Left ventricle myocardium inferior (tissue), 1 donor: ENCODE data around the gene THSD7A. TPM values are rescaled to one million over a fixed set of nuclear protein-coding genes. Genes with fewer than 3 reads are reported as not detected.

Experiments used
- DNase-seq: peaks from one replicate; pipeline ENCODE4 v3.0.0-alpha.2; 2020
- H3K27ac ChIP-seq: fragments of 200-600 bp; replicated peaks from 2 replicates; pipeline ENCODE4 v1.8.0; 2021
- H3K27me3 ChIP-seq: fragments of 200-600 bp; 2 replicates; pipeline ENCODE4 v1.8.0; 2021; ENCODE audit warnings: low read depth
- H3K36me3 ChIP-seq: fragments of 200-600 bp; 2 replicates; pipeline ENCODE4 v1.8.0; 2021
- H3K4me1 ChIP-seq: fragments of 200-600 bp; 2 replicates; pipeline ENCODE4 v1.8.0; 2021
- H3K4me3 ChIP-seq: fragments of 200-600 bp; 2 replicates; pipeline ENCODE4 v1.8.0; 2021; ENCODE audit warnings: mild to moderate bottlenecking, moderate library complexity
- H3K9me3 ChIP-seq: fragments of 200-600 bp; replicated peaks from 2 replicates; pipeline ENCODE4 v1.8.0; 2021
- CTCF ChIP-seq: fragments of 200-600 bp; IDR thresholded peaks from 2 replicates; pipeline ENCODE4 v1.8.0; 2021; ENCODE audit warnings: antibody characterized with exemption, mild to moderate bottlenecking, borderline replicate concordance
- intact Hi-C: fragments of 100-400 bp; cut with micrococcal nuclease; formaldehyde crosslinking; loops from one replicate; pipeline ENCODE4 v1.11.0; 2022
- total RNA-seq: library from RNA; stranded (reverse); fragmentation: NEBNext Ultra II Directional; extraction: Animal tissue kit (Norgen Biotek cat#: 25700); gene quantifications from one replicate; pipeline ENCODE4 v1.2.1, GENCODE V29; 2021
- donor health status: DM: no; HTN: yes; CAD: no; lungs with severe emphysema.

Gene THSD7A
- total RNA-seq, 1 donor from 2014 or later: 1.6 TPM

GRCh38 chr7:11369696-11370095 lies 462.3 kb downstream of the THSD7A start:
- Histone ChIP-seq H3K9me3 (no peaks in the 10 kb centered on the region), H3K4me1 (no peaks in the 10 kb centered on the region), H3K36me3 (no peaks in the 10 kb centered on the region), H3K27me3 (no peaks in the 10 kb centered on the region), H3K4me3 (no peak overlapping the region), H3K27ac (no peak overlapping the region)
- no peak for DNase-seq
- no peak for TF ChIP-seq CTCF
- intact Hi-C loops: no loop called here

DNA sequence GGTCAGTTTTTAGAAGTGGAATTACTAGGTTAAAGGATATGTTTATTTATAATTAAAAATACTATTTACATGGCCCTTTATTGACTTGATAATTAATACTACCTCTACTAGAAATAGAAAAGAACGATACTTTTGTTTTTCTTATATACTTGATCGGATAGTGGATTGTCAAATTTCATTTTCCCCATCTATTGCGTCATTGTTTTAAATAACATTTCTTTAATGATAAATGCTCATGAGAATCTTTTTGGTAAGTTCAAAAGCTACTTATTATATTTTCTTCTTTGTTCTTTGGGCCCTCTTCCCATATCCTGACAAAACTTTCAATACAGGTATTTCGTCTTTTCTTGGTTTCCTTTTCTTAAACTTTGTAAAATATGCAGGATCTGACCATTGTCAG lies 465.9 kb downstream of the THSD7A start:
- H3K27ac ChIP-seq: no peak overlapping the region
- no peaks in the 10 kb centered on the region for H3K9me3 ChIP-seq
- H3K27me3 ChIP-seq: no peaks in the 10 kb centered on the region
- intact Hi-C loops: no loop called here
- no peaks in the 10 kb centered on the region for H3K4me1 ChIP-seq
- no peaks in the 10 kb centered on the region for H3K36me3 ChIP-seq
- DNase-seq: no peak
- no peak for TF ChIP-seq CTCF
- H3K4me3 ChIP-seq: no peak overlapping the region

DNA sequence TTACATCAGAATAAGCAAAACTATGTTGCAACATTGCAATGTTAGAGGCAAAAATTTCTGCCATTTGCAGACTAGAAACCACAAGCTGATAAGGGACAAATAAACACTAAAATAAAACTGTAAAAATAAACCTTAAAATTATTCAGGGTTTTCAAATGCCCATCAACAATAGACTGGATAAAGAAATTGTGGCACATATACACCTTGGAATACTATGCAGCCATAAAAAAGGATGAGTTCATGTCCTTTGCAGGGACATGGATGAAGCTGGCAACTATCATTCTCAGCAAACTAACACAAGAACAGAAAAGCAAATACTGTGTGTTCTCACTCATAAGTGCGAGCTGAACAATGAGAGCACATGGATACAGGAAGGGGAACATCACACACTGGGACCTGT lies 473.4 kb downstream of the THSD7A start:
- Histone ChIP-seq H3K9me3 (peaks cover 15% of the 10 kb centered on the region), H3K36me3 (no peaks in the 10 kb centered on the region), H3K4me1 (no peaks in the 10 kb centered on the region), H3K4me3 (no peak overlapping the region), H3K27me3 (no peaks in the 10 kb centered on the region), H3K27ac (no peak overlapping the region)
- no peak for TF ChIP-seq CTCF
- intact Hi-C loops: no loop called here
- DNase-seq: no peak

DNA sequence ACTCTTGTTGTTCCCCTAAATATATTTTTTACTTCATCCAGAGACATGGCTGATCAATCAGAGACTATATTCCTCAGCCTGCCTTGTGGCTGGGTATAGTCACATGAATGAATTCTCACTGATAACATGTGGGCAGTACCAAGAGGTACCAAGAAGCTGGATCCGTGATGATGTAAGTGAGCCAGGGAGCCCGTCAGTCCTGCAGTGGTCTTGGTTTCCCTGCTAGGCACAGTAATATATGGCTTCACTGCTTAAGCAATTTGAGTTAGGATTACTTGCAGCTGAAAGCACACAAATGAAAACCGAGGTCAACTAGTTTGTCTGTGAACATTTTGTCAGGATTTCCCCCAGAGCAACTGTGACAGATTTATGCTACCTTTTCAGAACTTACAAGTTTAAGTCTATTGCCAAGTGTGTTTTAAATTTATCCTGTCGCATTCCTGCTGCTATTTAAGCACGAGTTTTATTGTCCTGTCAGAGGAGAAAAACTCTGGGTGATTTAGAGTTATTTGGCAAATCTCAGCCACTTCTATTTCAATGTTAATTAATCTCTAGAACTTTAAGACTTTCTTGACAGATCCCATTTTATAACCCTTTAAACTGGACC lies 476.5 kb downstream of the THSD7A start:
- TF ChIP-seq CTCF: no peak
- Histone ChIP-seq H3K27ac (no peak overlapping the region), H3K9me3 (peaks cover 28% of the 10 kb centered on the region), H3K36me3 (no peaks in the 10 kb centered on the region), H3K4me3 (no peak overlapping the region), H3K4me1 (no peaks in the 10 kb centered on the region), H3K27me3 (no peaks in the 10 kb centered on the region)
- no peak for DNase-seq
- intact Hi-C loops: no loop called here

DNA sequence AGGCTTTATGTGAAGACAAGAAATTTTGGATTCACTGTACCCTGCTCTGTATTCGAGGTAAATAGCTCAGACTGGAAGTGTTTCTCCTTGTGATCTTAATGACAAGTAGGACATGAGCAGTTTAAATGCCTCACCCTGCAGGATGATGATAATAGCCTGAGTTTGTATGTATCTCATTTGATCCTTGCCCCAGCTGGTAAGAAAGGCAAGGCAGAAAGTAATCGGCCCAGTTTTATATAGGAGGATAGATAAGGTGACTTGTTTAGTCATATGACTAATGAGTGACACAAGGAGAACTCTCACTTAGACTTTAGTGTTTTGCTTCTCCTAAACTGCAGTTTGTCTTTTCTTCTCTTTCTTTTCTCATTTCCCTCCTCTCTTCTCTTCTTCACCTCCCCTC lies 485.7 kb downstream of the THSD7A start:
- H3K27me3 ChIP-seq: peaks cover 5% of the 10 kb centered on the region
- H3K9me3 ChIP-seq: peaks cover 14% of the 10 kb centered on the region
- H3K36me3 ChIP-seq: no peaks in the 10 kb centered on the region
- intact Hi-C loops: loop anchor here (10.0 kb wide), 1 partner anchor 412 kb away; no protein-coding TSS in a partner anchor
- TF ChIP-seq CTCF: no peak
- H3K4me3 ChIP-seq: no peak overlapping the region
- H3K27ac ChIP-seq: no peak overlapping the region
- peaks cover 6% of the 10 kb centered on the region for H3K4me1 ChIP-seq
- no peak for DNase-seq
